NCI-H1105 treated with DMSO at 0.1 percent for 48 hours (cell line): ENCODE measurements around the gene SEMA3G.

Source experiments
- DNase-seq: peaks from one replicate; lab custom pipeline; 2025; lab: John Stamatoyannopoulos, UW

Gene SEMA3G

GRCh38 chr3:52408466-52408865, 36.4 kb downstream of the SEMA3G start:
- DNase-seq: no peak

- no peak for DNase-seq
Measured at GRCh38 chr3:52407779-52408178, 37.1 kb downstream of the SEMA3G start.

GRCh38 chr3:52406791-52407510, 38.0 kb downstream of the SEMA3G start:
- DNase-seq: no peak

- DNase-seq: no peak
Measured at GRCh38 chr3:52406231-52406661, 38.7 kb downstream of the SEMA3G start.

GRCh38 chr3:52405601-52406110, 39.2 kb downstream of the SEMA3G start:
- DNase-seq: no peak

GRCh38 chr3:52405066-52405465, 39.8 kb downstream of the SEMA3G start:
- no peak for DNase-seq

- DNase-seq: no peak
Measured at GRCh38 chr3:52404391-52404790, 40.5 kb downstream of the SEMA3G start.

- DNase-seq: no peak
Measured at GRCh38 chr3:52403955-52404354, 40.9 kb downstream of the SEMA3G start.

- no peak for DNase-seq
Measured at GRCh38 chr3:52403271-52403841, 41.5 kb downstream of the SEMA3G start.

- no peak for DNase-seq
Measured at GRCh38 chr3:52402706-52403270, 42.1 kb downstream of the SEMA3G start.

GRCh38 chr3:52402101-52402521, 42.8 kb downstream of the SEMA3G start:
- DNase-seq: no peak

- no peak for DNase-seq
Measured at GRCh38 chr3:52401551-52401950, 43.4 kb downstream of the SEMA3G start.

GRCh38 chr3:52401021-52401420, 43.9 kb downstream of the SEMA3G start:
- DNase-seq: no peak

- DNase-seq: no peak
Measured at GRCh38 chr3:52400275-52400793, 44.6 kb downstream of the SEMA3G start.

GRCh38 chr3:52399593-52399992, 45.3 kb downstream of the SEMA3G start:
- no peak for DNase-seq

GRCh38 chr3:52399131-52399530, 45.8 kb downstream of the SEMA3G start:
- DNase-seq: no peak

GRCh38 chr3:52398670-52399081, 46.2 kb downstream of the SEMA3G start:
- no peak for DNase-seq

GRCh38 chr3:52397676-52398399, 47.1 kb downstream of the SEMA3G start:
- no peak for DNase-seq

GRCh38 chr3:52396907-52397591, 47.9 kb downstream of the SEMA3G start:
- no peak for DNase-seq

GRCh38 chr3:52396011-52396906, 48.6 kb downstream of the SEMA3G start:
- DNase-seq: no peak

GRCh38 chr3:52395503-52395865, 49.4 kb downstream of the SEMA3G start:
- no peak for DNase-seq
